Cardiac muscle cell (in vitro differentiated cells and primary cell): ENCODE measurements around the gene ZRANB1. TPM values are rescaled to one million over a fixed set of nuclear protein-coding genes. Genes with fewer than 3 reads are reported as not detected.

Experiments used
- DNase-seq, 2 donors: peaks; one replicate each; pipeline versions ENCODE4 v3.0.0 to v3.0.0-alpha.2; 2010 to 2017; ENCODE audit warnings: low read depth in 1 of 2, low spot score in 1 of 2
- H3K27ac ChIP-seq: fragments of 200-600 bp; sonication (generic); 2 replicates; pipeline ENCODE4 v1.5.1; 2016
- H3K27me3 ChIP-seq: fragments of 200-600 bp; sonication (generic); 2 replicates; pipeline ENCODE4 v1.6.0; 2016; ENCODE audit warnings: control low read depth
- H3K36me3 ChIP-seq: fragments of 200-600 bp; sonication (generic); 2 replicates; pipeline ENCODE4 v1.5.1; 2016; ENCODE audit warnings: control low read depth
- H3K4me1 ChIP-seq: fragments of 200-600 bp; sonication (generic); 2 replicates; pipeline ENCODE4 v1.8.1; 2017; ENCODE audit warnings: low read depth, mild to moderate bottlenecking, mixed run types
- H3K4me3 ChIP-seq: fragments of 200-600 bp; sonication (generic); 2 replicates; pipeline ENCODE4 v1.5.1; 2016; ENCODE audit warnings: mild to moderate bottlenecking
- H3K9me3 ChIP-seq: fragments of 200-600 bp; sonication (generic); 2 replicates; pipeline ENCODE4 v1.5.1; 2017; ENCODE audit warnings: low read depth, mild to moderate bottlenecking, control low read depth
- polyA plus RNA-seq: library from polyadenylated mRNA; unstranded; fragments of >200 nt; fragmentation: Nextera tagmentation; extraction: Ambion mirVana; gene quantifications from 2 replicates; pipeline ENCODE4 v1.2.1, GENCODE V29; 2016
- total RNA-seq: library from RNA; depleted of rRNA; stranded (reverse); fragments of >200 nt; gene quantifications from 2 replicates; pipeline ENCODE4 v1.2.3, GENCODE V29; 2016
- TF ChIP-seq, protein P1 (sequence below): IDR thresholded peaks from 2 replicates; pipeline ENCODE4 v1.5.1; 2012; ENCODE audit warnings: low read depth, mild to moderate bottlenecking, low read length

The ZRANB1 gene
- total and polyA plus RNA-seq, 2 experiments from 2014 or later, result 11.0 to 20.9 TPM

GRCh38 chr10:125025341-125025740 is 83.4 kb downstream of the ZRANB1 start:
- H3K36me3 ChIP-seq, result peaks cover 2% of the 10 kb centered on the region
- TF ChIP-seq, protein P1, sequence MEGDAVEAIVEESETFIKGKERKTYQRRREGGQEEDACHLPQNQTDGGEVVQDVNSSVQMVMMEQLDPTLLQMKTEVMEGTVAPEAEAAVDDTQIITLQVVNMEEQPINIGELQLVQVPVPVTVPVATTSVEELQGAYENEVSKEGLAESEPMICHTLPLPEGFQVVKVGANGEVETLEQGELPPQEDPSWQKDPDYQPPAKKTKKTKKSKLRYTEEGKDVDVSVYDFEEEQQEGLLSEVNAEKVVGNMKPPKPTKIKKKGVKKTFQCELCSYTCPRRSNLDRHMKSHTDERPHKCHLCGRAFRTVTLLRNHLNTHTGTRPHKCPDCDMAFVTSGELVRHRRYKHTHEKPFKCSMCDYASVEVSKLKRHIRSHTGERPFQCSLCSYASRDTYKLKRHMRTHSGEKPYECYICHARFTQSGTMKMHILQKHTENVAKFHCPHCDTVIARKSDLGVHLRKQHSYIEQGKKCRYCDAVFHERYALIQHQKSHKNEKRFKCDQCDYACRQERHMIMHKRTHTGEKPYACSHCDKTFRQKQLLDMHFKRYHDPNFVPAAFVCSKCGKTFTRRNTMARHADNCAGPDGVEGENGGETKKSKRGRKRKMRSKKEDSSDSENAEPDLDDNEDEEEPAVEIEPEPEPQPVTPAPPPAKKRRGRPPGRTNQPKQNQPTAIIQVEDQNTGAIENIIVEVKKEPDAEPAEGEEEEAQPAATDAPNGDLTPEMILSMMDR, result no peak
- DNase-seq, result no peak
- peak overlapping the region; percentile 48 for H3K27ac ChIP-seq
- no peaks in the 10 kb centered on the region for H3K27me3 ChIP-seq
- no peak overlapping the region for H3K4me3 ChIP-seq
- peaks cover 20% of the 10 kb centered on the region for H3K4me1 ChIP-seq
- no peaks in the 10 kb centered on the region for H3K9me3 ChIP-seq

DNA sequence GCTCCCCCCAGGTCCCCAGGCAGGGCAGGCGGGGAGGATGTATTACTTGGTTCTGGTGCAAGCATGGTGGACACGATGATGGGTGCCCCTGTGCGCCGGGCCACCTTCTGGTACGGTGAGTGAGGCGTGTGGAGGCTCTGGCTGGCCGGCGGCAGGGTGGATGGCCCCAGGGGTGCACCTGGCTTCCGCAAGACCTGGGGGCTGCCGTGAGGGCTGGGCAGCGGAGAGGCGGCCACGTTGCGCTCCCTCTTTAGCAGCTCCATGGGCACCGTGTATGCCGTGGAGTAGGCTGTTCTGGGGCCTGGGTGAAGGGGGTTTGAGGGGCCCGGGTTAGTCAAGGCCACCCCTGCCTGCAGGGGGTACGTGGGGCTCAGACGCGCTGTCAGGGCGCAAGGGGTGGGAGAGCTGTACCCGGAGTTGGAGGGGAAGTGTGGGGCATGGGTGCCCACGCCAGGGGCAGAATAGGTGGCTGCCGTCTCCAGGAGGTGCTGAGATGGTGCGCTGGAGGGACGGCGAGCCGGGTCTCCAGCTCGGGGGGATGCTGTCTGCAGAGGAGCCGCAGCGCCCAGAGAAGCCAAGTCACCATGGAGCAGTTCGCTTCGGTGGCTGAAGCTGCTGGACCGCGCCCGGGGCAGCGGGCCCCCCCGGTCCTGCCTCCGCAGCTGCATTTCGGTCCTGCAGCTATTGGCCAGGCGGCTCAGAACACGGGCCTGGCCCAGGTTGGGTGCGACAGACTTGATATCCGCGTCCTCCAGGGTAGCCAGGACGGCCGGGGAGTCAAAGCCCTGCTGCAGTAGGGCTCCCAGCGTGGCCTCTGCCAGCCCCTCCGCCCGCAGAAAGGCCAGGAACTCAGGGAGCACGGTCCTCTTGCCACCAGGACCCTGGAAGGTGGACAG is 84.4 kb downstream of the ZRANB1 start:
- TF ChIP-seq, protein P1, result no peak

GRCh38 chr10:125026974-125027735 is 85.2 kb downstream of the ZRANB1 start:
- H3K4me3 ChIP-seq, result no peak overlapping the region
- no peak for DNase-seq
- peaks cover 2% of the 10 kb centered on the region for H3K36me3 ChIP-seq
- H3K9me3 ChIP-seq, result no peaks in the 10 kb centered on the region
- no peaks in the 10 kb centered on the region for H3K27me3 ChIP-seq
- TF ChIP-seq, protein P1, result no peak
- H3K4me1 ChIP-seq, result peaks cover 17% of the 10 kb centered on the region
- H3K27ac ChIP-seq, result no peak overlapping the region

More for the DNA sequence above, 84.4 kb downstream of the ZRANB1 start:
- Histone ChIP-seq H3K27me3 (no peaks in the 10 kb centered on the region), H3K4me3 (no peak overlapping the region), H3K4me1 (peaks cover 20% of the 10 kb centered on the region), H3K36me3 (peaks cover 2% of the 10 kb centered on the region), H3K9me3 (no peaks in the 10 kb centered on the region), H3K27ac (no peak overlapping the region)
- DNase-seq, result no peak

GRCh38 chr10:125027871-125028869 is 86.2 kb downstream of the ZRANB1 start:
- H3K36me3 ChIP-seq, result peaks cover 2% of the 10 kb centered on the region
- H3K4me3 ChIP-seq, result no peak overlapping the region
- no peaks in the 10 kb centered on the region for H3K9me3 ChIP-seq
- DNase-seq, result peak in 1 of 2 donors; percentile 46
- TF ChIP-seq, protein P1, result no peak
- no peaks in the 10 kb centered on the region for H3K27me3 ChIP-seq
- peak overlapping the region; percentile 15 for H3K27ac ChIP-seq
- H3K4me1 ChIP-seq, result peaks cover 17% of the 10 kb centered on the region
